Upper lobe of left lung (tissue), 6 donors: Measurements from ENCODE around the gene SCN10A. TPM values are rescaled to one million over a fixed set of nuclear protein-coding genes. Genes with fewer than 3 reads are reported as not detected.

Experiments used
- ATAC-seq, 2 donors: fragments of 200-7000 bp; cut with Tn5 transposase; one replicate each; pipeline ENCODE4 v1.9.1; 2022; ENCODE audit warnings: mild to moderate bottlenecking in 2 of 2, moderate library complexity in 2 of 2; ENCODE audit not compliant: low FRiP score in 2 of 2
- DNase-seq, 2 donors: peaks; one replicate each; pipeline ENCODE4 v3.0.0-alpha.2; 2019 to 2020
- H3K27ac ChIP-seq, 4 donors: fragments of 200-600 bp; sonication (generic); one replicate each; pipeline ENCODE4 v1.5.1; 2016 to 2019
- H3K27me3 ChIP-seq, 4 donors: fragments of 200-600 bp; sonication (generic); one replicate each; pipeline ENCODE4 v1.5.1; 2017 to 2019
- H3K36me3 ChIP-seq, 4 donors: fragments of 200-600 bp; sonication (generic); one replicate each; pipeline ENCODE4 v1.5.1; 2016 to 2019
- H3K4me1 ChIP-seq, 4 donors: fragments of 200-600 bp; sonication (generic); one replicate each; pipeline ENCODE4 v1.5.1; 2018 to 2019
- H3K4me3 ChIP-seq, 4 donors: fragments of 200-600 bp; sonication (generic); one replicate each; pipeline ENCODE4 v1.5.1; 2017 to 2019; ENCODE audit warnings: mild to moderate bottlenecking in 2 of 4, moderate library complexity in 1 of 4
- H3K9me3 ChIP-seq, 4 donors: fragments of 200-600 bp; sonication (generic); one replicate each; pipeline ENCODE4 v1.5.1; 2018 to 2019
- EP300 ChIP-seq, 4 donors: sonication (generic); formaldehyde crosslinking; IDR thresholded peaks; one replicate each; pipeline ENCODE4 v1.5.1; 2017; ENCODE audit warnings: antibody characterized with exemption in 4 of 4, control low read depth in 2 of 4
- POLR2A ChIP-seq, 4 donors: fragments of 450-650 bp; IDR thresholded peaks; one replicate each; pipeline ENCODE4 v1.5.1; 2016 to 2017; ENCODE audit warnings: antibody characterized with exemption in 4 of 4, mild to moderate bottlenecking in 2 of 4
- POLR2AphosphoS5 ChIP-seq, 2 donors: sonication (generic); formaldehyde crosslinking; IDR thresholded peaks; one replicate each; pipeline ENCODE4 v1.5.1; 2017; ENCODE audit warnings: antibody characterized with exemption in 2 of 2
- WGBS, 2 donors: methylation state at CpG; one replicate each; pipeline ENCODE4 v1.1.5; 2017 to 2018; 5-methylcytosine and 5-hydroxymethylcytosine counted together
- total RNA-seq, 6 donors: library from RNA; depleted of rRNA in 4 of 6; stranded (reverse); fragments of >200 nt in 4 of 6; gene quantifications; one replicate each; pipeline versions ENCODE4 v1.1.0 to v1.2.1, GENCODE V29; 2016 to 2021
- TF ChIP-seq, protein P1 (sequence below), 6 experiments: fragments of 450-650 bp in 4 of 6; fragments of 200-600 bp in 2 of 6; sonication (generic) in 2 of 6; IDR thresholded peaks; one replicate each; pipeline ENCODE4 v1.5.1; 2016 to 2019; ENCODE audit warnings: antibody characterized with exemption in 6 of 6
- donor health status: DM: no; HTN: no; CAD: no; lungs with moderate emphysema.
- donor health status: DM: no; HTN: yes; CAD: no; lungs with severe emphysema.

Gene SCN10A
- total RNA-seq, 6 donors from 2014 or later = not detected

- WGBS, 2 donors = 36 to 51% methylated on average over 2 of the region's 2 CpGs
- ATAC-seq (no peak), DNase-seq (no peak)
- Histone ChIP-seq H3K27ac (no peak overlapping the region), H3K27me3 (no peaks in the 10 kb centered on the region), H3K9me3 (no peaks in the 10 kb centered on the region), H3K36me3 (no peaks in the 10 kb centered on the region), H3K4me1 (no peaks in the 10 kb centered on the region), H3K4me3 (no peak overlapping the region)
- TF ChIP-seq, protein P1, sequence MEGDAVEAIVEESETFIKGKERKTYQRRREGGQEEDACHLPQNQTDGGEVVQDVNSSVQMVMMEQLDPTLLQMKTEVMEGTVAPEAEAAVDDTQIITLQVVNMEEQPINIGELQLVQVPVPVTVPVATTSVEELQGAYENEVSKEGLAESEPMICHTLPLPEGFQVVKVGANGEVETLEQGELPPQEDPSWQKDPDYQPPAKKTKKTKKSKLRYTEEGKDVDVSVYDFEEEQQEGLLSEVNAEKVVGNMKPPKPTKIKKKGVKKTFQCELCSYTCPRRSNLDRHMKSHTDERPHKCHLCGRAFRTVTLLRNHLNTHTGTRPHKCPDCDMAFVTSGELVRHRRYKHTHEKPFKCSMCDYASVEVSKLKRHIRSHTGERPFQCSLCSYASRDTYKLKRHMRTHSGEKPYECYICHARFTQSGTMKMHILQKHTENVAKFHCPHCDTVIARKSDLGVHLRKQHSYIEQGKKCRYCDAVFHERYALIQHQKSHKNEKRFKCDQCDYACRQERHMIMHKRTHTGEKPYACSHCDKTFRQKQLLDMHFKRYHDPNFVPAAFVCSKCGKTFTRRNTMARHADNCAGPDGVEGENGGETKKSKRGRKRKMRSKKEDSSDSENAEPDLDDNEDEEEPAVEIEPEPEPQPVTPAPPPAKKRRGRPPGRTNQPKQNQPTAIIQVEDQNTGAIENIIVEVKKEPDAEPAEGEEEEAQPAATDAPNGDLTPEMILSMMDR (IDR thresholded peaks at IDR 0.05) = no peak
- no peak for TF ChIP-seq POLR2A (IDR thresholded peaks at IDR 0.05)
- no peak for TF ChIP-seq POLR2AphosphoS5 (IDR thresholded peaks at IDR 0.05)
- TF ChIP-seq EP300 (IDR thresholded peaks at IDR 0.05) = no peak
Measured at GRCh38 chr3:38687321-38687720, 128.7 kb downstream of the SCN10A start.

DNA sequence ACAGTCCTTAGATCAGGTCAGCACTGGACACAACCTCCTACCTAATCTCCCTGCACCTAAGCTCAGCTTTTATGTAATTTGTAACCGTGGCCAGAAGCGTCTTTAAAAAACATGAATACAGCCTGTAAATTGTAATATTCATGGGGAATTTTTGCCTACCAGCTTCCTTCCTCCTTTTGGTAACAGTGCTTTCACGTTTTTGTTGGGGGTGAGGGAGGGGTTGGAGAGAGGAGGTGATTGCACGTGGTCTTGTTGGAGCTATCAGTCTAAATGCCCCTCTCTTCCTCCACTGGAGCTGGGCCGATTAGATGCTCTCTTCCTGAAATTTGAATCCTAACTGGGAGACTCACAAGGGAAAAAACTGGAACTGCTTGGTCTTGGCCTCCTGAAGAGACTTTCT is 131.5 kb downstream of the SCN10A start:
- no peak for ATAC-seq
- no peak overlapping the region for H3K27ac ChIP-seq
- no peaks in the 10 kb centered on the region for H3K9me3 ChIP-seq
- 38 to 49% methylated on average over 5 of the region's 5 CpGs for WGBS, 2 donors
- H3K4me3 ChIP-seq = no peak overlapping the region
- no peaks in the 10 kb centered on the region for H3K36me3 ChIP-seq
- H3K4me1 ChIP-seq = no peaks in the 10 kb centered on the region
- TF ChIP-seq, protein P1 (IDR thresholded peaks at IDR 0.05) = no peak
- TF ChIP-seq EP300 (IDR thresholded peaks at IDR 0.05) = no peak
- no peak for TF ChIP-seq POLR2A (IDR thresholded peaks at IDR 0.05)
- no peak for TF ChIP-seq POLR2AphosphoS5 (IDR thresholded peaks at IDR 0.05)
- no peak for DNase-seq
- H3K27me3 ChIP-seq = no peaks in the 10 kb centered on the region

- DNase-seq (no peak), ATAC-seq (no peak)
- no peak overlapping the region for H3K27ac ChIP-seq
- no peaks in the 10 kb centered on the region for H3K4me1 ChIP-seq
- no peaks in the 10 kb centered on the region for H3K27me3 ChIP-seq
- H3K9me3 ChIP-seq = no peaks in the 10 kb centered on the region
- 46 to 51% methylated on average over 4 of the region's 4 CpGs for WGBS, 2 donors
- TF ChIP-seq, protein P1 (IDR thresholded peaks at IDR 0.05) = no peak
- TF ChIP-seq POLR2A (IDR thresholded peaks at IDR 0.05) (no peak), EP300 (IDR thresholded peaks at IDR 0.05) (no peak), POLR2AphosphoS5 (IDR thresholded peaks at IDR 0.05) (no peak)
- no peaks in the 10 kb centered on the region for H3K36me3 ChIP-seq
- H3K4me3 ChIP-seq = no peak overlapping the region
Measured at GRCh38 chr3:38669668-38670067, 146.3 kb downstream of the SCN10A start.

DNA sequence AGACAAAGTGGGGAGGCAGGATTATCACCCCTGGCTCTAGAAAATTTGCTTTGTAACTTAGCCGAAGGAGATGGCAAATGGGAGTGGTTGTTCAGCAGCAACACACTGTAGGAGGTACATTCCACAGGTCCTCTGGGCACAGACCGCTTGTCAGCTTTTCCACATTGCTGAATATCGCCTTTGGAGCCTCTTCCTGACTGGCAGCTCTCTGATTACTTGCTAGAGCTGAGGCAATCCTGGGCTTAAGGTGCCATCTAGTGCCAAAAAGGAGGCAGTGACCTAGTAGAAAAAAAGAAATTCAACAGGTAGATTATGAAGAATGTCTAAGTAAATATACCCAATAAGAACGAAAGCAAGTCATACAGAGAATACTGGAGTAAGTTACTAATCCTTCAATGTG is 153.5 kb downstream of the SCN10A start:
- Histone ChIP-seq H3K27me3 (no peaks in the 10 kb centered on the region), H3K9me3 (peaks cover 0 to 12% (median 4%) of the 10 kb centered on the region in 4 donors), H3K4me1 (no peaks in the 10 kb centered on the region), H3K36me3 (no peaks in the 10 kb centered on the region), H3K4me3 (no peak overlapping the region), H3K27ac (no peak overlapping the region)
- no peak for TF ChIP-seq POLR2AphosphoS5 (IDR thresholded peaks at IDR 0.05)
- no peak for TF ChIP-seq EP300 (IDR thresholded peaks at IDR 0.05)
- TF ChIP-seq POLR2A (IDR thresholded peaks at IDR 0.05) = no peak
- TF ChIP-seq, protein P1 (IDR thresholded peaks at IDR 0.05) = peak in 2 of 6 experiments; percentile 14 to 27
- WGBS, 2 donors = 30 to 54% methylated on average over 4 of the region's 4 CpGs
- DNase-seq (no peak), ATAC-seq (no peak)

DNA sequence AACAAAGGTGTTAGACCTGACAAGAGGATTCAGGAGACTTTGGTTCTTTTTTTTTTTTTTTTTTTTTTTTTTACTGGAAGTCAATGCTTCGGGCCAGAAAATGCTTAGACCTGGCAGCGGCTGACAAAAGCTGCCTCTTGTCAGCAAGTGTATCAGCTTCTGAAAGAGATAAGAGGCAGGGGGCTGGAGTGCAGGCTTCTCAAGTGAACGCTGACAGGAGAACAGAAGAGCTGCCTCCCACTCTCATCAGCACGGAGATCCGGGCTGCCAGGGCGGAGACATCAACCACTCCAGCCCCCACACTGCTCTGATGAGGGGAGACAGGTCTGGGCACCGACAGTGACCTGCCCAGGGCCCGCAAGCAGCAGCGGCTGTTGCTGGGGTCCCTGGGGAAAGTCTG is 157.2 kb downstream of the SCN10A start:
- ATAC-seq = no peak
- peak in 1 of 2 donors; percentile 42 for DNase-seq
- Histone ChIP-seq H3K4me1 (no peaks in the 10 kb centered on the region), H3K4me3 (no peak overlapping the region), H3K9me3 (peaks cover 0 to 12% (median 4%) of the 10 kb centered on the region in 4 donors), H3K27ac (no peak overlapping the region), H3K36me3 (no peaks in the 10 kb centered on the region), H3K27me3 (peaks cover 0 to 2% (median 0%) of the 10 kb centered on the region in 4 donors)
- 29 to 38% methylated on average over 9 of the region's 9 CpGs for WGBS, 2 donors
- no peak for TF ChIP-seq POLR2A (IDR thresholded peaks at IDR 0.05)
- TF ChIP-seq, protein P1 (IDR thresholded peaks at IDR 0.05) = no peak
- TF ChIP-seq POLR2AphosphoS5 (IDR thresholded peaks at IDR 0.05) = no peak
- TF ChIP-seq EP300 (IDR thresholded peaks at IDR 0.05) = no peak
